RWPE2 (cell line): ENCODE results near the gene MROH7.

Experiments used
- ATAC-seq: fragments of 200-7000 bp; cut with Tn5 transposase; 3 replicates; pipeline ENCODE4 v1.9.1; 2021; ENCODE audit warnings: low read depth
- DNase-seq: peaks from one replicate; pipeline ENCODE4 v3.0.0-alpha.2; 2020; ENCODE audit warnings: low spot score
- H3K27ac ChIP-seq: fragments of 450-650 bp; 2 replicates; pipeline ENCODE4 v1.5.1; 2017; ENCODE audit warnings: mild to moderate bottlenecking; ENCODE audit not compliant: poor library complexity, severe bottlenecking
- H3K27me3 ChIP-seq: fragments of 250-450 bp; sonication (Bioruptor Pico); 2 replicates; pipeline ENCODE4 v1.5.1; 2021; ENCODE audit warnings: mild to moderate bottlenecking, moderate library complexity; ENCODE audit not compliant: insufficient read depth, poor library complexity, severe bottlenecking
- H3K36me3 ChIP-seq: fragments of 250-450 bp; sonication (Bioruptor Pico); 2 replicates; pipeline ENCODE4 v1.5.1; 2020; ENCODE audit warnings: low read depth, mild to moderate bottlenecking, moderate library complexity
- H3K4me1 ChIP-seq: fragments of 250-450 bp; sonication (Bioruptor Pico); 2 replicates; pipeline ENCODE4 v1.5.1; 2021; ENCODE audit warnings: mild to moderate bottlenecking, moderate library complexity; ENCODE audit not compliant: insufficient read depth, poor library complexity, severe bottlenecking
- H3K4me3 ChIP-seq: fragments of 250-450 bp; sonication (Bioruptor Pico); 2 replicates; pipeline ENCODE4 v1.5.1; 2021; ENCODE audit warnings: mild to moderate bottlenecking, moderate library complexity; ENCODE audit not compliant: severe bottlenecking
- H3K9me3 ChIP-seq: fragments of 250-450 bp; sonication (Bioruptor Pico); 2 replicates; pipeline ENCODE4 v1.5.1; 2021; ENCODE audit warnings: mild to moderate bottlenecking, moderate library complexity; ENCODE audit not compliant: severe bottlenecking
- CTCF ChIP-seq: fragments of 450-650 bp; IDR thresholded peaks from one replicate; pipeline ENCODE4 v1.5.1; 2017; ENCODE audit warnings: mild to moderate bottlenecking, moderate library complexity; ENCODE audit not compliant: poor library complexity, severe bottlenecking

The MROH7 gene

GRCh38 chr1:54596756-54597155 lies 44.8 kb upstream of the MROH7 start:
- no peak for TF ChIP-seq CTCF
- Histone ChIP-seq H3K9me3 (no peaks in the 10 kb centered on the region), H3K4me1 (no peaks in the 10 kb centered on the region), H3K36me3 (no peaks in the 10 kb centered on the region), H3K27ac (no peak overlapping the region), H3K27me3 (no peaks in the 10 kb centered on the region), H3K4me3 (no peak overlapping the region)
- ATAC-seq (no peak), DNase-seq (no peak)

GRCh38 chr1:54597455-54598030 lies 44.0 kb upstream of the MROH7 start:
- no peak for TF ChIP-seq CTCF
- Histone ChIP-seq H3K27me3 (no peaks in the 10 kb centered on the region), H3K4me3 (no peak overlapping the region), H3K4me1 (no peaks in the 10 kb centered on the region), H3K36me3 (no peaks in the 10 kb centered on the region), H3K9me3 (no peaks in the 10 kb centered on the region), H3K27ac (no peak overlapping the region)
- no peak for ATAC-seq
- no peak for DNase-seq

- DNase-seq (no peak), ATAC-seq (no peak)
- Histone ChIP-seq H3K36me3 (no peaks in the 10 kb centered on the region), H3K27me3 (no peaks in the 10 kb centered on the region), H3K4me3 (no peak overlapping the region), H3K27ac (no peak overlapping the region), H3K9me3 (no peaks in the 10 kb centered on the region), H3K4me1 (no peaks in the 10 kb centered on the region)
- no peak for TF ChIP-seq CTCF
Observed at GRCh38 chr1:54599211-54599823, 42.3 kb upstream of the MROH7 start.

GRCh38 chr1:54600947-54601721 lies 40.5 kb upstream of the MROH7 start:
- H3K4me3 ChIP-seq = no peak overlapping the region
- H3K27ac ChIP-seq = no peak overlapping the region
- no peaks in the 10 kb centered on the region for H3K9me3 ChIP-seq
- no peaks in the 10 kb centered on the region for H3K36me3 ChIP-seq
- no peaks in the 10 kb centered on the region for H3K4me1 ChIP-seq
- DNase-seq (no peak), ATAC-seq (no peak)
- H3K27me3 ChIP-seq = no peaks in the 10 kb centered on the region
- no peak for TF ChIP-seq CTCF

- Histone ChIP-seq H3K9me3 (no peaks in the 10 kb centered on the region), H3K27ac (no peak overlapping the region), H3K27me3 (no peaks in the 10 kb centered on the region), H3K4me3 (no peak overlapping the region), H3K4me1 (no peaks in the 10 kb centered on the region), H3K36me3 (no peaks in the 10 kb centered on the region)
- ATAC-seq (no peak), DNase-seq (no peak)
- TF ChIP-seq CTCF = no peak
Observed at GRCh38 chr1:54601730-54602129, 39.9 kb upstream of the MROH7 start.
